H1 (cell line): ENCODE measurements around the gene KEL. TPM values are rescaled to one million over a fixed set of nuclear protein-coding genes. Genes with fewer than 3 reads are reported as not detected.

Source experiments
- CTCF ChIA-PET: fragments of 300-600 bp; sonication (Branson Sonifier 250); formaldehyde crosslinking; loops from one replicate; lab custom pipeline; 2021; ENCODE audit not compliant: partially characterized antibody; lab: Charles Lee
- POLR2A ChIA-PET: fragments of 300-600 bp; sonication (Branson Sonifier 250); formaldehyde crosslinking; loops from one replicate; lab custom pipeline; 2021; ENCODE audit warnings: inconsistent platforms; ENCODE audit not compliant: partially characterized antibody; lab: Charles Lee
- DNase-seq, 2 experiments: peaks; one replicate each; pipeline versions ENCODE4 v3.0.0 to v3.0.0-alpha.2; 2010 to 2022; ENCODE audit warnings: low spot score in 2 of 2, low read depth in 1 of 2, mixed read lengths in 1 of 2
- FAIRE-seq: peaks from 2 replicates; lab custom pipeline; 2011; peaks lifted over from hg19 to GRCh38; lab: Jason Lieb, UNC
- H2AFZ ChIP-seq: 2 replicates; pipeline ENCODE4 v1.8.1; 2012; ENCODE audit warnings: low read length, inconsistent platforms
- H2AK5ac ChIP-seq: 2 replicates; pipeline ENCODE4 v1.6.1; 2013; ENCODE audit warnings: low read depth, low read length
- H2BK120ac ChIP-seq: replicated peaks from 2 replicates; pipeline ENCODE3; 2013; ENCODE audit warnings: low read depth, low read length, inconsistent platforms
- H2BK12ac ChIP-seq: 2 replicates; pipeline ENCODE4 v1.6.1; 2013; ENCODE audit warnings: low read depth, low read length
- H2BK15ac ChIP-seq: 2 replicates; pipeline ENCODE4 v1.6.1; 2013; ENCODE audit warnings: low read length
- H2BK20ac ChIP-seq: 2 replicates; pipeline ENCODE4 v1.6.1; 2013; ENCODE audit warnings: low read length
- H2BK5ac ChIP-seq: 2 replicates; pipeline ENCODE4 v1.6.1; 2013; ENCODE audit warnings: low read depth, low read length
- H3K14ac ChIP-seq: 2 replicates; pipeline ENCODE4 v1.6.1; 2013; ENCODE audit warnings: inconsistent platforms; ENCODE audit not compliant: insufficient read length
- H3K18ac ChIP-seq: 2 replicates; pipeline ENCODE4 v1.6.1; 2013; ENCODE audit warnings: low read length; ENCODE audit errors: extremely low read depth
- H3K23ac ChIP-seq: 2 replicates; pipeline ENCODE4 v1.6.1; 2013; ENCODE audit warnings: inconsistent platforms; ENCODE audit not compliant: insufficient read length
- H3K23me2 ChIP-seq: 2 replicates; pipeline ENCODE4 v1.6.1; 2013; ENCODE audit warnings: low read depth, low read length
- H3K27ac ChIP-seq: 2 replicates; pipeline ENCODE4 v1.6.1; 2011; ENCODE audit warnings: low read depth, low read length, inconsistent platforms
- H3K27me3 ChIP-seq, 4 experiments: replicated peaks in 1 of 4; 1 replicate in 1 of 4; 2 replicates in 3 of 4; pipeline versions ENCODE4 v1.6.1 to v1.8.1; 2011 to 2013; ENCODE audit warnings: low read length in 3 of 4, mild to moderate bottlenecking in 3 of 4, inconsistent platforms in 2 of 4, mixed read lengths in 2 of 4, moderate library complexity in 1 of 4; ENCODE audit not compliant: control insufficient read depth in 3 of 4, insufficient read depth in 3 of 4; ENCODE audit errors: extremely low read depth in 1 of 4
- H3K36me3 ChIP-seq, 4 experiments: 2 replicates each; pipeline versions ENCODE4 v1.6.1 to v1.8.1; 2011 to 2013; ENCODE audit warnings: mild to moderate bottlenecking in 4 of 4, low read length in 3 of 4, moderate library complexity in 2 of 4, control low read depth in 1 of 4, inconsistent platforms in 1 of 4; ENCODE audit not compliant: insufficient read depth in 4 of 4, control insufficient read depth in 2 of 4
- H3K4ac ChIP-seq: replicated peaks from 2 replicates; pipeline ENCODE3; 2013; ENCODE audit warnings: low read length, low read depth, mixed read lengths, inconsistent platforms; ENCODE audit not compliant: insufficient read length
- H3K4me1 ChIP-seq, 4 experiments: replicated peaks in 1 of 4; 1 replicate in 1 of 4; 2 replicates in 3 of 4; pipeline versions ENCODE4 v1.6.1 to v1.8.1; 2011 to 2013; ENCODE audit warnings: low read length in 3 of 4, inconsistent platforms in 2 of 4, mixed read lengths in 1 of 4; ENCODE audit not compliant: insufficient read depth in 4 of 4, control insufficient read depth in 3 of 4
- H3K4me2 ChIP-seq, 2 experiments: 2 replicates each; pipeline versions ENCODE4 v1.6.1 to v1.8.1; 2011 to 2013; ENCODE audit warnings: low read depth in 2 of 2, low read length in 2 of 2, control low read depth in 1 of 2, inconsistent platforms in 1 of 2, mild to moderate bottlenecking in 1 of 2; ENCODE audit not compliant: insufficient read depth in 1 of 2
- H3K4me3 ChIP-seq, 4 experiments: fragments of 200-600, 300-600 bp in 1 of 4; sonication (generic), shearing (Covaris generic), sonication (Bioruptor Twin) in 1 of 4; 2 replicates each; pipeline versions ENCODE4 v1.5.1 to v1.8.1; 2011 to 2016; ENCODE audit warnings: low read length in 4 of 4, low read depth in 3 of 4, control low read depth in 2 of 4, inconsistent platforms in 2 of 4, mild to moderate bottlenecking in 2 of 4, mixed read lengths in 1 of 4, moderate library complexity in 1 of 4; ENCODE audit not compliant: insufficient read depth in 2 of 4; ENCODE audit errors: extremely low read depth in 1 of 4
- H3K56ac ChIP-seq: replicated peaks from 2 replicates; pipeline ENCODE3; 2013; ENCODE audit warnings: low read depth, mild to moderate bottlenecking, mixed read lengths, low read length, inconsistent platforms; ENCODE audit not compliant: insufficient read length
- H3K79me1 ChIP-seq: 2 replicates; pipeline ENCODE4 v1.6.1; 2013; ENCODE audit warnings: low read depth, low read length, control low read depth
- H3K79me2 ChIP-seq, 2 experiments: 2 replicates each; pipeline versions ENCODE4 v1.6.1 to v1.8.1; 2012 to 2013; ENCODE audit warnings: low read length in 2 of 2, mild to moderate bottlenecking in 2 of 2, inconsistent platforms in 1 of 2; ENCODE audit not compliant: insufficient read depth in 2 of 2, control insufficient read depth in 1 of 2
- H3K9ac ChIP-seq, 4 experiments: replicated peaks in 1 of 4; 1 replicate in 1 of 4; 2 replicates in 3 of 4; pipeline versions ENCODE4 v1.6.1 to v1.8.1; 2011 to 2013; ENCODE audit warnings: low read depth in 3 of 4, low read length in 3 of 4, control low read depth in 2 of 4, mild to moderate bottlenecking in 2 of 4, moderate library complexity in 2 of 4, inconsistent platforms in 1 of 4; ENCODE audit errors: extremely low read depth in 1 of 4
- H3K9me3 ChIP-seq, 2 experiments: 2 replicates each; pipeline versions ENCODE4 v1.6.1 to v1.8.1; 2012 to 2013; ENCODE audit warnings: mild to moderate bottlenecking in 2 of 2, moderate library complexity in 2 of 2, control low read depth in 1 of 2, inconsistent platforms in 1 of 2, low read depth in 1 of 2, low read length in 1 of 2, mixed read lengths in 1 of 2; ENCODE audit not compliant: insufficient read depth in 2 of 2
- H4K20me1 ChIP-seq, 2 experiments: replicated peaks in 1 of 2; 2 replicates each; pipeline versions ENCODE3 to v1.8.1; 2011 to 2013; ENCODE audit warnings: inconsistent platforms in 2 of 2, low read length in 2 of 2, mild to moderate bottlenecking in 1 of 2; ENCODE audit not compliant: insufficient read depth in 2 of 2, control insufficient read depth in 1 of 2
- H4K5ac ChIP-seq: 2 replicates; pipeline ENCODE4 v1.6.1; 2013; ENCODE audit warnings: low read length, low read depth, mixed read lengths, inconsistent platforms; ENCODE audit not compliant: insufficient read length
- H4K8ac ChIP-seq: 2 replicates; pipeline ENCODE4 v1.8.0; 2013; ENCODE audit warnings: mild to moderate bottlenecking, moderate library complexity, low read length, inconsistent platforms; ENCODE audit not compliant: insufficient read depth; ENCODE audit errors: extremely low read depth
- H4K91ac ChIP-seq: replicated peaks from 2 replicates; pipeline ENCODE3; 2013; ENCODE audit warnings: low read length, mixed read lengths, inconsistent platforms; ENCODE audit not compliant: insufficient read length
- POLR2A ChIP-seq, 2 experiments: IDR thresholded peaks; 1 replicate in 1 of 2; 2 replicates in 1 of 2; pipeline ENCODE4 v1.6.1; 2011; ENCODE audit warnings: low read depth in 2 of 2, low read length in 2 of 2, mild to moderate bottlenecking in 2 of 2; ENCODE audit errors: control extremely low read depth in 1 of 2
- RBBP5 ChIP-seq: IDR thresholded peaks from 2 replicates; pipeline ENCODE4 v1.7.1; 2012; ENCODE audit warnings: low read depth, mild to moderate bottlenecking, inconsistent platforms, low read length, moderate library complexity, borderline replicate concordance
- TCF12 ChIP-seq: IDR thresholded peaks from 2 replicates; pipeline ENCODE4 v1.6.1; 2011; ENCODE audit warnings: low read depth, mild to moderate bottlenecking, low read length
- WGBS, 2 experiments: shearing (Covaris generic) in 1 of 2; methylation state at CpG; one replicate each; pipeline versions ENCODE4 v1.1.6 to v1.1.7; 2013 to 2015; ENCODE audit warnings: low lambda C conversion rate in 2 of 2, mixed read lengths in 2 of 2, inconsistent platforms in 1 of 2, low coverage in 1 of 2, missing lambda C conversion rate in 1 of 2; ENCODE audit not compliant: insufficient replicate concordance in 2 of 2, insufficient coverage in 1 of 2, insufficient read length in 1 of 2; ENCODE audit errors: extremely low coverage in 1 of 2, missing lambda C conversion rate in 1 of 2; 5-methylcytosine and 5-hydroxymethylcytosine counted together
- polyA plus RNA-seq, 7 experiments: library from polyadenylated mRNA; depleted of rRNA in 3 of 7; stranded (reverse) in 5 of 7; unstranded in 2 of 7; fragments of >200 nt in 5 of 7; fragments of 200-250 nt in 2 of 7; gene quantifications; 1 replicate in 5 of 7; 2 replicates in 1 of 7; 4 replicates in 1 of 7; pipeline versions ENCODE4 v1.2.1 to v1.2.3, GENCODE V29; 2011 to 2013; ENCODE audit warnings: missing spikeins in 2 of 7, mixed read lengths in 2 of 7
- total RNA-seq: library from RNA; stranded (reverse); fragmentation: NEBNext Ultra II Directional; extraction: Animal tissue kit (Norgen Biotek cat#: 25700); gene quantifications from 2 replicates; pipeline ENCODE4 v1.2.1, GENCODE V29; 2021

KEL gene
- total and polyA plus RNA-seq, 2 of the 8 experiments (the other 6 are each of a cell fraction or from before 2014, with no cell fraction given): 1.8 to 1.9 TPM

DNA sequence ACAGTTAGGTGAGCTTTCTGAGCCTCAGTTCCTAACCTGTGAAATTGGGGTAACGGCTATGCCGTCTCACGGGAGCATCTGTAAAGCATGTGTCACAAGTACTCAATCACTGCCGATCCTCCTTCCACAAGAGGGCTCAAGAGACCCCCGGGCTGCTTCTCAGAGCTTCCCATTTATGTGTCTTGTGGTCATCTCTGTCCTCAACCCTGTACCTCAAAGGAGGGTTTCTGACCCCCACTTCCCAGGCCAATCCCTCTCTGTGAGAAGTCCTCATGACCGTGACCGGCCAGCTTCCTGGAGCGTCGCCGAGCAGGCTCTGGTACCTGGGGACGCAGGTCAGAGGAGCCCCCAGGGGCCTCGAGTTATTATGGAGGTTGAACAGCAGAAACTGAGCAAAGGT, 28.1 kb downstream of the KEL start:
- Histone ChIP-seq H3K27ac (no peak overlapping the region), H3K4me2 (no peak overlapping the region), H2AK5ac (no peak overlapping the region), H3K27me3 (no peaks in the 10 kb centered on the region; a peak in 2 of 7 replicates), H2BK12ac (no peak overlapping the region), H4K20me1 (no peaks in the 10 kb centered on the region), H3K79me1 (no peaks in the 10 kb centered on the region), H2BK15ac (no peak overlapping the region), H3K9ac (no peak overlapping the region), H3K4me3 (no peak overlapping the region), H2BK120ac (no peak overlapping the region), H3K14ac (no peak overlapping the region), H3K4ac (no peak overlapping the region), H3K23ac (no peak overlapping the region), H4K91ac (no peak overlapping the region), H3K36me3 (no peaks in the 10 kb centered on the region), H3K79me2 (no peaks in the 10 kb centered on the region), H4K5ac (no peak overlapping the region), H3K9me3 (no peaks in the 10 kb centered on the region), H4K8ac (no peak overlapping the region), H2AFZ (no peak overlapping the region), H3K18ac (no peak overlapping the region), H3K56ac (no peak overlapping the region), H2BK5ac (no peak overlapping the region), H3K23me2 (peaks cover 2% of the 10 kb centered on the region; the same call in 1 of the 2 replicates), H3K4me1 (peaks cover 0 to 5% (median 2%) of the 10 kb centered on the region in 4 experiments; a peak in 3 of 7 replicates), H2BK20ac (no peak overlapping the region)
- WGBS, 2 experiments: 91% methylated on average over 12 of the region's 12 CpGs; no CpG with 5 or more reads in 1 of the 2 experiments
- FAIRE-seq: no peak
- CTCF ChIA-PET: interaction anchor here (0.7 to 4.4 kb wide), 17 partner anchors 8 to 88 kb away, joined by 3 to 36 read pairs (median 4); partner anchors contain the start of gene KEL
- DNase-seq: no peak
- POLR2A ChIA-PET: interaction anchor here (1.2 kb wide), 1 partner anchor 12 kb away, joined by 3 read pairs; no protein-coding TSS in a partner anchor
- TF ChIP-seq POLR2A (IDR thresholded peaks at IDR 0.05; ENCODE audit: control extremely low read depth in 1 of 2, low read depth in 2 of 2, low read length in 2 of 2) (no peak), TCF12 (no peak), RBBP5 (no peak)
